ENCODE data around the gene PRR35.
"Not testable (repeated sequence)": the region's sequence is repeated elsewhere in the genome, so short reads cannot be mapped to it uniquely, and the experiment has no call there.

PRR35 gene

GRCh38 chr16:596736-597060, 36.5 kb downstream of the PRR35 start:
- DNase-seq = no peak

GRCh38 chr16:597655-598054, 37.5 kb downstream of the PRR35 start:
- not testable (repeated sequence) for DNase-seq

GRCh38 chr16:598823-599739, 38.9 kb downstream of the PRR35 start:
- DNase-seq = no peak

DNA sequence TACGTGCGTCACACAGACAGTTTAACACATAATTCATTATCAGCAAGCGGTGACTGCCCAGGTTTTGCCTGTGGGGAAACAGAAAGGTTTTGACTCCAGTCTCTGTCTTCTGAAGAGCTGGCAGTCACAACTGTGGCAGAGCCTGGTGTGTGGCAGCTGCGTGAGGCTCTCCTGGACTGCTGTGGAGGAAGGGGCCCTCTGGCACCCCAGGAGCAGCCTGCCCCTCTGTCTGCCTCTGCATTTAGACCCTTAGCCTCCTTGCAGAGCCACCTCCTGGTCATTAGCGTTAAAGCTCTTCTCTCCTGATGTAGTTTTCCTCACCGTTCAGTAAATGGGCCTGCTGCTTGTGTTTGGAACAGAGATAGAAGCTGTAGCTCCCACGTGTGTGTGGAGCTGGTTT, 40.6 kb downstream of the PRR35 start:
- DNase-seq = no peak

DNA sequence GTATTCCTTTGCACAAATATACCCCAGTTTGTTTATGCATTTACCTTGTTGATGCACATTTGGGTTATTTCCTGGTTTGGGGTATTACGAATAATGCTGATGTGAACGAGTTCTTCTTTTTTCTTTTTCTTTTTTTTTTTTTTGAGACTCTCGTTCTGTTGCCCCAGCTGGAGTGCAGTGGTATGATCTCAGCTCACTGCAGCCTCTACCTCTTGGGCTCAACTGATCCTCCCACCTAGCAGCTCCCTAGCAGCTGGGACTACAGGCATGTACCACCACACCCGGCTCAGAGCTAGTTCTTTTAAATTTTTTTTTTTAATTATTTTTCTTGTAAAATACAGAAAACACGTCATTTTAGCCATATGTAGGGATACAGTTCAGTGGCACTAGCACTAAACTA, 43.7 kb downstream of the PRR35 start:
- no peak for DNase-seq

GRCh38 chr16:606656-607307, 46.6 kb downstream of the PRR35 start:
- DNase-seq = no peak

GRCh38 chr16:608019-608418, 47.8 kb downstream of the PRR35 start:
- DNase-seq = no peak

DNA sequence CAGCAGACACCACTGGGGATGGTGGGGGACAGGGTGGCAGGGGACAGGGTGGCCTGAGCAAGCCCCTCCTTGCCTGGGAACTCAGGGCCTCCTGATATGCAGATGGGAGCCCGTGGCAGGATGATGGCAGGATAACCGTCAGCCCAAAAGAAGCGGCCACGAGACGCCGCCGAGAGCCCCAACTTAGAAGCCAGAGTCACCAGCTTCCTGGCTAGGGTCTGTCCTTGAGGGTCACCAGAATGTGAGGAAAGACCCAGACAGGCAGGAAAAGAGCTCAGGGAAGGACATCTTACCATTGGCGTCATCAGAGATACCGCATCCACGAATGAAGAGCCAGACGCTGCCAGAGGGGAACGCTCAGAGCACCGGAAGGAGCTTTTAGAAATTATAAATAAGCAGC, 49.1 kb downstream of the PRR35 start:
- no peak for DNase-seq

DNA sequence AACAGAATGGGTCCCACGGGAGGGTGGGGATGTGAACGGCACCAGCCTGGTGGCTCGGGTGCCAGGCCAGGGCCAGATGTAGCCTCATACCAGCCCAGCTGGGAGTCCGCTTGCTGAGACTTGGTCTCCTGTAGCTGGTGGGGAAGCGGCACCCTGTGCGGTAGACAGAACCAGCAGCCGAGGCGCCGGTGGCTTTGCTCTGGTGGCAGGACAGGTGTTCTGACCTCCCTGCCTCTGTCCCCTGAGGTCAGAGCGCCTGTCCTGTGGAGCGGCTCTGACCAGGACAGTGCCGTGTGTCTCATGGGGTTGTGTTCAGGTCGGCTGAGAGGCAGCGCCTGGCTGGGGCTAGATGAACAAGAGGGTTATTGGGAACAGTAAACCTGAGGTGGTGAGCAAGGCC, 49.8 kb downstream of the PRR35 start:
- no peak for DNase-seq

DNA sequence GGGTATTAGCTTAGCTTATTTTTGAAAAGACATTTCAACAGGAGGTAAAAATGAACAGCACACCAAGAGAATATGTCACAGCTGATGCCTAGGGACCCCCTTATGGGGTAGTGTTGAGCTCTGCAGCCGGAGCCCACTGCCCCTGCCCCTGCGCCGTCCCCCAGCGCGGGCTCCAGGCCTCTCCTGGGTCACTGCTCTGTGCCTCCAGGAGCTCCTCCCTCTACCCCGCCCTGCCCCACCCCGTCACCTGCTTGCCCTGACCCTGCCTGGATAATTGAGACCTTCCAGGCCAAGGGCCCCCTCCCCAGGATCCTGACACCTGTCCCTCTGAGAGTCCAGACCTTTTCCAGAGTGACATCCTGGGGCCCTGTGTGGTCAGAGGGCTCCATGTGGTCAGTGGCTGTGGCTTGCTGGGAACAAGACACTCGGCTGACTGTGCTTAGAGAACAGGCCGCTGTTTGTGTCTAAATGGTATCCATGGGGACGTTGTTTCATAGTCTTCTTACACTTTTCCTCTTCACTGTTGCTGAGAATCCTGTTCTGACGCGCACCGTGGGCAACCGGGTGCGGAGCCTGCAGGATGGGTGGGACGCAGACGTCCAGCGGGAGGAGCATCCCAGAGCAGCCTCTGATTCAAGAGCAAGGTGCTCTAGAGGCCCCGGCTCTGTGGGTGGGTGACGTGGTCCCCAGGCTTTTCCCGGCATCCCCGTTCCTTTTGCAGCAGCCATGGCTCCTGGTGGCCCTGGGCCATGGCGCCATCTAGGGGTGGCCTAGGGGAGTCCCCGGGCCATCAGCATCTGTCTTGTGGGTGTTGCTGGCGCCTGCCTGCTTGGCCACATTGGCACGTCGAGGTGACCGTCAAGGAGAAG, 50.6 kb downstream of the PRR35 start:
- no peak for DNase-seq

DNA sequence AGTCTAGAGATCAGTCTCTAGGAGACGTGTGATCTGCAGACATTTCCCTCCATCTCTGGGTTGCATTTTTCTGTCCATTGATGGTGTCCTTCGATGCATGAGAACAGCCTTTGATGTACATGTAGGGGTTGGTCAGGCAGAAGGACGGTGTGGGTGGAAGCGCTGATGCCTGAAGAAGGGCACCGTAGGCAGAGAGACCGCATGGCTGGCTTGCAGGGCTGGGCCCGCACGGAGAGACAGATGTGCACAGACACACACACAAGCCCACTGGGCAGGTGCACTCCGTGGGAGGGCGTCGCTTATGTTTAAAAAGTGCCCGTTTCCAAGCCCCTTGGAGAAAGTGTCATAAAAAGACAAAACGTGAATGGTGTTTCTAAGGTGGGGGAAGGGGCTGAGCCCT, 54.9 kb downstream of the PRR35 start:
- no peak for DNase-seq

Measured in fibroblast of skin of scalp (primary cell).